KOPT-K1 (cell line): ENCODE results near the gene FBXO34.
"Not testable (repeated sequence)": the region's sequence is repeated elsewhere in the genome, so short reads cannot be mapped to it uniquely, and the experiment has no call there.

Experiments used
- H3K27ac ChIP-seq: fragments of 200-600 bp; sonication (generic); 2 replicates; pipeline ENCODE4 v1.5.1; 2016; ENCODE audit warnings: antibody characterized with exemption, mild to moderate bottlenecking, low read depth, low read length; ENCODE audit not compliant: poor library complexity, severe bottlenecking
- H3K36me3 ChIP-seq: fragments of 200-600 bp; sonication (generic); 2 replicates; pipeline ENCODE4 v1.5.1; 2017; ENCODE audit warnings: antibody characterized with exemption, mild to moderate bottlenecking, low read length, moderate library complexity; ENCODE audit not compliant: insufficient read depth
- H3K9me3 ChIP-seq: fragments of 200-600 bp; sonication (generic); 2 replicates; pipeline ENCODE4 v1.5.1; 2017; ENCODE audit warnings: antibody characterized with exemption, low read length, mild to moderate bottlenecking; ENCODE audit not compliant: insufficient read depth, poor library complexity, severe bottlenecking

The FBXO34 gene

GRCh38 chr14:55288439-55288838 lies 17.2 kb downstream of the FBXO34 start:
- Histone ChIP-seq H3K27ac (no peak overlapping the region), H3K9me3 (no peaks in the 10 kb centered on the region), H3K36me3 (peaks cover 9% of the 10 kb centered on the region)

GRCh38 chr14:55291480-55292081 lies 20.4 kb downstream of the FBXO34 start:
- Histone ChIP-seq H3K36me3 (no peaks in the 10 kb centered on the region), H3K9me3 (no peaks in the 10 kb centered on the region), H3K27ac (no peak overlapping the region)

- Histone ChIP-seq H3K27ac (no peak overlapping the region), H3K36me3 (peaks cover 13% of the 10 kb centered on the region), H3K9me3 (no peaks in the 10 kb centered on the region)
Measured at GRCh38 chr14:55294603-55295002, 23.4 kb downstream of the FBXO34 start.

GRCh38 chr14:55297611-55298499 lies 26.6 kb downstream of the FBXO34 start:
- Histone ChIP-seq H3K9me3 (no peaks in the 10 kb centered on the region), H3K27ac (no peak overlapping the region), H3K36me3 (peaks cover 13% of the 10 kb centered on the region)

GRCh38 chr14:55298500-55298822 lies 27.2 kb downstream of the FBXO34 start:
- H3K27ac ChIP-seq: no peak overlapping the region
- H3K9me3 ChIP-seq: no peaks in the 10 kb centered on the region
- H3K36me3 ChIP-seq: peaks cover 13% of the 10 kb centered on the region

GRCh38 chr14:55301437-55302121 lies 30.4 kb downstream of the FBXO34 start:
- Histone ChIP-seq H3K9me3 (no peaks in the 10 kb centered on the region), H3K27ac (no peak overlapping the region), H3K36me3 (peaks cover 13% of the 10 kb centered on the region)

GRCh38 chr14:55302367-55303124 lies 31.3 kb downstream of the FBXO34 start:
- no peak overlapping the region for H3K27ac ChIP-seq
- peaks cover 13% of the 10 kb centered on the region for H3K36me3 ChIP-seq
- no peaks in the 10 kb centered on the region for H3K9me3 ChIP-seq

GRCh38 chr14:55303125-55303499 lies 31.9 kb downstream of the FBXO34 start:
- H3K27ac ChIP-seq: no peak overlapping the region

GRCh38 chr14:55303691-55304145 lies 32.5 kb downstream of the FBXO34 start:
- no peak overlapping the region for H3K27ac ChIP-seq
- H3K9me3 ChIP-seq: no peaks in the 10 kb centered on the region
- H3K36me3 ChIP-seq: peaks cover 4% of the 10 kb centered on the region

More at GRCh38 chr14:55303125-55303499, 31.9 kb downstream of the FBXO34 start:
- Histone ChIP-seq H3K9me3 (no peaks in the 10 kb centered on the region), H3K36me3 (peaks cover 10% of the 10 kb centered on the region)

- no peak overlapping the region for H3K27ac ChIP-seq
- peaks cover 14% of the 10 kb centered on the region for H3K36me3 ChIP-seq
- peaks cover 30% of the 10 kb centered on the region for H3K9me3 ChIP-seq
Measured at GRCh38 chr14:55306938-55307589, 35.8 kb downstream of the FBXO34 start.

GRCh38 chr14:55309154-55309553 lies 37.9 kb downstream of the FBXO34 start:
- no peak overlapping the region for H3K27ac ChIP-seq
- peaks cover 51% of the 10 kb centered on the region for H3K9me3 ChIP-seq
- peaks cover 18% of the 10 kb centered on the region for H3K36me3 ChIP-seq

GRCh38 chr14:55309761-55310365 lies 38.6 kb downstream of the FBXO34 start:
- no peak overlapping the region for H3K27ac ChIP-seq
- peaks cover 55% of the 10 kb centered on the region for H3K9me3 ChIP-seq
- peaks cover 19% of the 10 kb centered on the region for H3K36me3 ChIP-seq

GRCh38 chr14:55312379-55313030 lies 41.3 kb downstream of the FBXO34 start:
- Histone ChIP-seq H3K36me3 (peaks cover 38% of the 10 kb centered on the region), H3K9me3 (peaks cover 66% of the 10 kb centered on the region)
- not testable (repeated sequence) for H3K27ac ChIP-seq

- Histone ChIP-seq H3K36me3 (peaks cover 39% of the 10 kb centered on the region), H3K27ac (no peak overlapping the region), H3K9me3 (peaks cover 66% of the 10 kb centered on the region)
Measured at GRCh38 chr14:55313480-55313879, 42.3 kb downstream of the FBXO34 start.
